Measurements from ENCODE around the gene UBAP2L. TPM values are rescaled to one million over a fixed set of nuclear protein-coding genes. Genes with fewer than 3 reads are reported as not detected.
A peak's percentile ranks its signal among the peaks of the same experiment; 100 is the strongest.
"Not testable (repeated sequence)": the region's sequence is repeated elsewhere in the genome, so short reads cannot be mapped to it uniquely, and the experiment has no call there.

The UBAP2L gene
- total RNA-seq, 1 donor from 2014 or later = 256 TPM

GRCh38 chr1:154222918-154223317 is 2.2 kb downstream of the UBAP2L start:
- H3K4me1 Mint-ChIP-seq = peaks cover 58% of the 10 kb centered on the region
- no peak for DNase-seq (ENCODE audit: low read depth, low spot score)
- H3K27me3 Mint-ChIP-seq (ENCODE audit: low read depth) = no peaks in the 10 kb centered on the region
- peak overlapping the region; percentile 96 for H3K4me3 Mint-ChIP-seq
- no peak overlapping the region for H3K27ac Mint-ChIP-seq (ENCODE audit: unreplicated experiment)
- no peaks in the 10 kb centered on the region for H3K9me3 Mint-ChIP-seq
- H3K36me3 Mint-ChIP-seq (ENCODE audit: low read depth) = peaks cover 22% of the 10 kb centered on the region
- no peak for TF ChIP-seq CTCF (conservative IDR thresholded peaks at IDR 0.05)

- DNase-seq (ENCODE audit: low read depth, low spot score) = no peak
- Mint-ChIP-seq H3K4me3 (peak overlapping the region; percentile 96), H3K27ac (ENCODE audit: unreplicated experiment) (no peak overlapping the region), H3K4me1 (peaks cover 51% of the 10 kb centered on the region), H3K27me3 (ENCODE audit: low read depth) (no peaks in the 10 kb centered on the region), H3K9me3 (no peaks in the 10 kb centered on the region), H3K36me3 (ENCODE audit: low read depth) (peaks cover 17% of the 10 kb centered on the region)
- no peak for TF ChIP-seq CTCF (conservative IDR thresholded peaks at IDR 0.05)
These were observed 2.9 kb downstream of the UBAP2L start for GRCh38 chr1:154223621-154224020.

- H3K4me1 Mint-ChIP-seq = peaks cover 36% of the 10 kb centered on the region
- no peaks in the 10 kb centered on the region for H3K27me3 Mint-ChIP-seq (ENCODE audit: low read depth)
- peaks cover 14% of the 10 kb centered on the region for H3K36me3 Mint-ChIP-seq (ENCODE audit: low read depth)
- H3K27ac Mint-ChIP-seq (ENCODE audit: unreplicated experiment) = no peak overlapping the region
- no peak for DNase-seq (ENCODE audit: low read depth, low spot score)
- no peak overlapping the region for H3K4me3 Mint-ChIP-seq
- H3K9me3 Mint-ChIP-seq = no peaks in the 10 kb centered on the region
- TF ChIP-seq CTCF (conservative IDR thresholded peaks at IDR 0.05) = no peak
These were observed 4.6 kb downstream of the UBAP2L start for GRCh38 chr1:154225370-154225769.

GRCh38 chr1:154231112-154231511 is 10.4 kb downstream of the UBAP2L start:
- not testable (repeated sequence) for DNase-seq (ENCODE audit: low read depth, low spot score); H3K27ac Mint-ChIP-seq (ENCODE audit: unreplicated experiment); H3K9me3 Mint-ChIP-seq; H3K4me3 Mint-ChIP-seq; H3K4me1 Mint-ChIP-seq; H3K27me3 Mint-ChIP-seq (ENCODE audit: low read depth)
- peaks cover 22% of the 10 kb centered on the region for H3K36me3 Mint-ChIP-seq (ENCODE audit: low read depth)

- not testable (repeated sequence) for DNase-seq (ENCODE audit: low read depth, low spot score)
- H3K36me3 Mint-ChIP-seq (ENCODE audit: low read depth) = peaks cover 26% of the 10 kb centered on the region
These were observed 12.4 kb downstream of the UBAP2L start for GRCh38 chr1:154233127-154233526.

GRCh38 chr1:154236855-154237254 is 16.1 kb downstream of the UBAP2L start:
- no peaks in the 10 kb centered on the region for H3K4me1 Mint-ChIP-seq
- H3K4me3 Mint-ChIP-seq = no peak overlapping the region
- no peak for DNase-seq (ENCODE audit: low read depth, low spot score)
- no peaks in the 10 kb centered on the region for H3K9me3 Mint-ChIP-seq
- no peaks in the 10 kb centered on the region for H3K27me3 Mint-ChIP-seq (ENCODE audit: low read depth)
- H3K27ac Mint-ChIP-seq (ENCODE audit: unreplicated experiment) = no peak overlapping the region
- no peak for TF ChIP-seq CTCF (conservative IDR thresholded peaks at IDR 0.05)
- peaks cover 23% of the 10 kb centered on the region for H3K36me3 Mint-ChIP-seq (ENCODE audit: low read depth)

More at GRCh38 chr1:154233127-154233526, 12.4 kb downstream of the UBAP2L start:
- H3K4me3 Mint-ChIP-seq; H3K4me1 Mint-ChIP-seq; H3K27me3 Mint-ChIP-seq (ENCODE audit: low read depth); H3K9me3 Mint-ChIP-seq; H3K27ac Mint-ChIP-seq (ENCODE audit: unreplicated experiment): not testable (repeated sequence)

GRCh38 chr1:154237435-154237834 is 16.7 kb downstream of the UBAP2L start:
- Mint-ChIP-seq H3K9me3 (no peaks in the 10 kb centered on the region), H3K27ac (ENCODE audit: unreplicated experiment) (no peak overlapping the region), H3K27me3 (ENCODE audit: low read depth) (no peaks in the 10 kb centered on the region), H3K4me3 (no peak overlapping the region), H3K36me3 (ENCODE audit: low read depth) (peaks cover 24% of the 10 kb centered on the region), H3K4me1 (no peaks in the 10 kb centered on the region)
- no peak for DNase-seq (ENCODE audit: low read depth, low spot score)
- TF ChIP-seq CTCF (conservative IDR thresholded peaks at IDR 0.05) = no peak

All from neural crest cell (in vitro differentiated cells).